ENCODE data around the gene ZFP36.

DNA sequence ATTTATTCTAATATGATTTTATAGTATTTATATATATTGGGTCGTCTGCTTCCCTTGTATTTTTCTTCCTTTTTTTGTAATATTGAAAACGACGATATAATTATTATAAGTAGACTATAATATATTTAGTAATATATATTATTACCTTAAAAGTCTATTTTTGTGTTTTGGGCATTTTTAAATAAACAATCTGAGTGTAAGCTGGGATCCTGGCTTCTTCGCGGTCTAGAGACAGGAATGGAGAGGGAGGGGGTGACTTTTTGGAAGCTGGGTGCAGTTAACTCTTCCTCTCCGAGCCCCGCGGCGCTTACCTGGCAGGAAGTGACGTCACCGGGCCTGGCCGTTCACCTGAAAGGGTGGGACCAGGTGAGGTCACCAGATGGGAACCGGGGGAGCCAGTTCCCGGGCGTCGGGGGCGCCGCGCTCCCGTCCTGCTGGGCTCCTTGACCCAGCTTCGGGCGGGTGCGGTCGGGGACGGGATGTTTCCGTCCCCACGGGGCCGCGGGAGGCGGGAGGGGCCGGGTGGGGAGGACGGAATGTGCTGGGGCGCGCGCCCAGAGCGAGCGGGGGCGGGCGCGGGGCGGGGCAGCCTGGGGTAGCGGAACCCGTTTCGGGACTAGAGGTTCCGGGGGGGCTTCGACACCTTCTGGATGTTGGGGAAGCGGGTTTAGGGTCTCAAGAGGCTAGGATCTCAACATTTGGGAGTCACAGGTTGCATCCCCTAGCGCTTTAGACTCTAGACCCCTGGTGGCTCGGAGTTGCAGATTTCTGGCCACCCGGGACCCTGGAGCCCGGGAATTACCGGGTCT, 2.8 kb downstream of the ZFP36 start:
- TF ChIP-seq, protein P1, sequence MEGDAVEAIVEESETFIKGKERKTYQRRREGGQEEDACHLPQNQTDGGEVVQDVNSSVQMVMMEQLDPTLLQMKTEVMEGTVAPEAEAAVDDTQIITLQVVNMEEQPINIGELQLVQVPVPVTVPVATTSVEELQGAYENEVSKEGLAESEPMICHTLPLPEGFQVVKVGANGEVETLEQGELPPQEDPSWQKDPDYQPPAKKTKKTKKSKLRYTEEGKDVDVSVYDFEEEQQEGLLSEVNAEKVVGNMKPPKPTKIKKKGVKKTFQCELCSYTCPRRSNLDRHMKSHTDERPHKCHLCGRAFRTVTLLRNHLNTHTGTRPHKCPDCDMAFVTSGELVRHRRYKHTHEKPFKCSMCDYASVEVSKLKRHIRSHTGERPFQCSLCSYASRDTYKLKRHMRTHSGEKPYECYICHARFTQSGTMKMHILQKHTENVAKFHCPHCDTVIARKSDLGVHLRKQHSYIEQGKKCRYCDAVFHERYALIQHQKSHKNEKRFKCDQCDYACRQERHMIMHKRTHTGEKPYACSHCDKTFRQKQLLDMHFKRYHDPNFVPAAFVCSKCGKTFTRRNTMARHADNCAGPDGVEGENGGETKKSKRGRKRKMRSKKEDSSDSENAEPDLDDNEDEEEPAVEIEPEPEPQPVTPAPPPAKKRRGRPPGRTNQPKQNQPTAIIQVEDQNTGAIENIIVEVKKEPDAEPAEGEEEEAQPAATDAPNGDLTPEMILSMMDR (IDR thresholded peaks at IDR 0.05), result peak in 2 of 5 experiments; percentile 23 to 34
- TF ChIP-seq POLR2A (IDR thresholded peaks at IDR 0.05) (peak; percentile 54 to 73), EP300 (IDR thresholded peaks at IDR 0.05) (peak in 1 of 2 donors; percentile 95)
